Measurements from ENCODE around the gene CTXN1.
"Not testable (repeated sequence)": the region's sequence is repeated elsewhere in the genome, so short reads cannot be mapped to it uniquely, and the experiment has no call there.

CTXN1 gene

DNA sequence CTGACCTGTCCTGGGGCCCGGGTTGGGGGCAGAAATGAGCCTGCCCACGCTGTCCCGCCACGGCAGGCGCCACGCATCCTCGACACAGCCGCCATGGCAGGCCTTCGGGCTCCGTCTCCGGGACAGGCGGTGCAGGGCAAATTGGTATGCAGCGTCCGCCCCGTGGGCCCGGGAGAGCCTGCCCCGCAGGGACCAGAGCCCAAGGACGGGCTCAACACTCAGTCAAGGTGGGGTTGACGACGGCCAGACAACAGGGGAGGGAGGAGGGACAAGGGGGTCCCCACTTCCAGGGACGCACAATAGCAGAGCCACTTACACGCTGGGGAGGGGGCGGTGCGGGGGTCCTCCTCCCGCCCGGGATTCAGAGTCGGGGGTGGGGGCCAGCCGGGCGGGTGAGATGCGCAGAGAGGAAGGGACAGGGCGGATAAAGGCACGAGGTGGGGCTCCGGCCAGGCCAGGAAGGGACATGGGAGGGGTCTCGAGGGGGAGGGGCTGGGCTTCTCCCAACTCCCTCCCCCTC lies 1.2 kb downstream of the CTXN1 start:
- peak; percentile 47 for DNase-seq

DNA sequence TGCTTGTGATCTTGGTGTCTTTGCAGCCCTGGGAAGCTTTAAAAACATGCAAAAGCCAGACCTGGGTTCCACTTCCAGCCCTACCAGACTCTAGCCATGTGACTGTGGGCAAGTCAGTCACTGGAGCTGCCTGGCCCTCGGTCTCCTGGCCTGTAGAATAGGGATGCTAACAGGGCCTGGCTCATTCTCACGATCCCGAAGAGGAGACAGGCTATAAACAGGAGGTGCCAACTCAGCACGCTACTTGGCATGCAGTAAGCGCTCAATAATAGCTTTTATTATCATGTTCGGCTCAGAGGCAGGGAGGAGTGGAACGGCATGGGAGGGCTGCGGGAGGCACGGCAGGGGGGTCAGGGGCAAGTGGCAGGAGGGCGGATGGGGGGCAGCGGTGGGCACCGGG lies 1.7 kb downstream of the CTXN1 start:
- no peak for DNase-seq

DNA sequence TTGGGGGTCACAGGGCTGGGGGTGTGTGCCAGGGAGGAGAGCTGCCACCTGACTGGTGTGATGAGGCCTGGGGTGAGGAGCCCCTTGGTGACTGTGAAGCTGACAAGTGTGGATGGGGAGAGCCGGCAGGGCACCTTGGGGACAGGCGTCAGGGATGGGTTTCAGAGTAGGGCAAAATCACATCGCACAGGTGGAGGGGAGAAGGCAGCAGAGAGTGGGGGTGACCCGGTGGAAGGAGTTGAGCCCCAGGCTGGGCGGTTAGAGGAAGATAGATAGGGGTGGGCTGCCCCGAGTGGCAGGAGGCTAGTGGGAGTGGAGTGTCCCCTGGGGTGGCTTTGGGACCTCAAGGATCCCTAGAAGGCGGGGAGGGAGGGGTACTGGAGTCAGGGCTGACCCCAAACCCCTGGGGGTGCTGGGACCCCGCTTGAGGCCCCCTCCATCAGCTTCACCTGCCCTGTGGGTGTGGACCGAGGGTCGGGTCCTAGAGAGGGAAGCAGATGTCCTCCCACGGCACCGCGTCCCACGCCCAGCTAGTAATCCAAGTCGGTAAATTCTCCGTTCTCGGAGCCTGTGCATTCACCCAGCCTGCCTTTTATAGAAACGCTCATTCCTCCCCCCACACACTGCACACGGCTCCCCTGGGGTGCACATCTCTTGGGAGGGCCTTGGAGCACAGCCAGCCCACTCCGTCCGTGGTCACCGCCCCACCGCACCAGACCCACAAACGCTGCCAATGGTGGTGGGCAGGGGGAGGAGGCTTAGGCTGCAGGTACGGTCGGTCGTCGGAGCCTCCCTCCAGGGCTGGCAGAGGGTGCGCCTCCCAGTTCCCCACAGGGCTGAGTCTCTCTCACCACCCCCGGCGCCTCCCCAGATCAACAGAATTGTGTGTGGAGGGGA lies 2.4 kb downstream of the CTXN1 start:
- no peak for DNase-seq

DNA sequence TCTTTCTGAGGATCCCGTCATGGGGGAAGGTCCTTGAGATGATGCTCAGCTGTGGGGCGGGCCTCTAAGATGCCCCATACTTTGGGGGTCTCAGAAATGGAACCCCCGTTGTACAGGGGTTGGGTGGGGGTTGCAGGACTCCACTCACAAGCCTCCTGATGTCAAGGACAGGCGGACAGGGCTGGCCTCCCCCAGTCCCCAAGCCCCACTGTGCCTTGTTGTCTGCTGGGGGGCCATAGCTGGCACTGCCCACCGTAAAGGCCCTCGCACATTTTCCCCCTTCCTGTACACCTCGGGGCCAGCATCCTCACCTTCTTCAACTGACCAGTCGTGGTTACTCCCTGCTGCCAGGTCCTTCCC lies 3.1 kb downstream of the CTXN1 start:
- DNase-seq: no peak

DNA sequence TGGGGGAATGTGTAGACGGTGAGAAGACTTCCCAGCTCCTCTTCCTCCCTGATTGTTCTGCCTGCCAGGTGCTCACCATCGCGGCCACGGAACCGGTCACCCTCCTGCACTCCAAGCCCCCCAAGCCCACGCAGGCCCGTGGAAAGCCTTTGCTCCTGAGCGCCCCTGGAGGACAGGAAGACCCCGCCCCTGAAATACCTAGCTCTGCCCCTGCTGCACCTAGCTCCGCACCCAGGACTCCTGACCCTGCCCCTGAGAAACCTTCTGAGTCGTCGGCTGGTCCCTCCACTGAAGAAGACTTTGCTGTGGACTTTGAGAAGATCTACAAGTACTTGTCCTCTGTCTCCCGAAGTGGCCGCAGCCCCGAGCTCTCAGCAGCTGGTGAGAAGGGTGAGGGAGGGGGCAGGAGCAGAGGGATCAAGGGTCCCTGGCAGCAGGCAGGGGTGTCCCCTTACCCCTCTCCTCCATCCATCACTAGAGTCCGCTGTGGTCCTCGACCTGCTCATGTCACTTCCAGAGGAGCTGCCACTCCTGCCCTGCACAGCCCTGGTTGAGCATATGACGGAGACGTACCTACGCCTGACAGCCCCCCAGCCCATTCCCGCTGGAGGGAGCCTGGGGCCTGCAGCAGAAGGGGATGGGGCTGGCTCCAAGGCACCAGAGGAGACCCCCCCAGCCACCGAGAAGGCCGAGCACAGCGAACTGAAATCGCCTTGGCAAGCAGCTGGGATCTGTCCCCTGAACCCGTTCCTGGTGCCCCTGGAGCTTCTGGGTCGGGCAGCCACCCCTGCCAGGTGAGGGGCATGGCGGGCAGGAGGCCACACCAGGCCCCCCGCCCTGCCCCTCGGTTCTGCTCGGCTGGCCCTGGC lies 3.7 kb downstream of the CTXN1 start:
- no peak for DNase-seq

DNA sequence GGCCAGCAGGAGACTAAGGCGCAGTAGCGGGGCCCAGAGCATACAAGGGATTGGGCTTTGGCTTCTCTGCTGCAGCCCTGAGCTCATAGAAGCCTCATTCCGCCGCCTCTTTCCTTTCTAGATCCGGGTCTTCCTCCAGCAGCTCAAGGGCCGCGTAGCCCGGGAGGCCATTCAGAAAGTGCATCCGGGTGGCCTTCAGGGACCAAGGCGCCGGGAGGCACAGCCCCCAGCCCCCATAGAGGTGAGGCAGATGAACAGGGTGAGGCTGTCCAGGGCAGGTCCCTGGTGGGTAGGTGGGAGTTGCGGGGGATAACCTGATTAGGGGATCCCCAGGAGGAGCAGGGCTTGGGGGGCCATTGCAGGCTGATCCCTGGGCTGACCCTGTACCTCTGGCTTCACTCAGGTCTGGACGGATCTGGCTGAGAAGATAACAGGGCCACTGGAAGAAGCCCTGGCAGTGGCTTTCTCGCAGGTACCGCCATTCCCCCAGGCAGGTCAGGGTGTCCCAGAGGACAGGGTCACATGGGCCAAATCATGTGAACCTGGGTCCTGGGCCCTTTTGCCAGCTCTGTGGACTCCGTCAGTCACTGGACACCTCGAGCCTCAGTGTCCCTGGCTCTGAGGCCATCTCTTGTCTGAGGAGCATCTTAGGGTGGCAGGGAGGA lies 4.5 kb downstream of the CTXN1 start:
- no peak for DNase-seq

DNA sequence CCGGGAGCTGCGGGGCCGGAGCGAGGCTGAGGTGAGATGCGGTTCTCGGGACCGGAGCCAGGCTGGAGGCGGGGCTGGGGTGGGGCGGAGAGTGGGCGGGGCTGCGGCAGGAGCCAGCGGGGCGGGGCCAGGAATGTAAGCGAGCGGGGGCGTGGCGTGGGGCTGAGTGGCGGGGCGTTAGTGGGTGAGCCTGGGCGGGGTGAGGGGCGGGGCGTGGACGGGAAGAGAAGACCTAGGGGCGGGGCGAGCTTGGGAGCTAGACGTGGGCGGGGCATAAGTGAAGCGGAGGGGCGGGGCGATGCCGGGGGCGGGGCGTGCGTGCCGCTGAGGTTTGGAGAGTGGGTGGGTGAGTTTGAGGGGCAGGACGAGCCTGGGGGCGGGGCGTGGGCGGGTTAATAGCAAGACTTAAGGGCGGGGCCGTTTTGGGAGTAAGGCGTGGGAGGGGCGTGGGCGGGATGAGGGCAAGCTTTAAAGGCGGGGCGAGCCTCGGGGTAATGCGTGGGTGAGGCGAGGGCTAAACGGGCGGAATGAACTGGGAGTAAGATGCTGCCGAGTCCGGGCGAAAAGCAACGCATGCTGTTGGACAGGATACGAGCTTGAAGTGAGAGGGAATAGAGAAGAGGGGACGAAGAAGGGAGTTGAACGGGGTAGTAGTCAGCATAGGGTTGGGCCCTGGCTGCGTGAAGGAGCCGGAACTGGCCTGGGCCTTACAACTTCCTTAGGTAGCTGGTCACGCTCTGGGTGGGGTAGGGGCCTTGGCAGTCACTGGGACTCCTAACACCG lies 5.2 kb downstream of the CTXN1 start:
- DNase-seq: peak; percentile 99

DNA sequence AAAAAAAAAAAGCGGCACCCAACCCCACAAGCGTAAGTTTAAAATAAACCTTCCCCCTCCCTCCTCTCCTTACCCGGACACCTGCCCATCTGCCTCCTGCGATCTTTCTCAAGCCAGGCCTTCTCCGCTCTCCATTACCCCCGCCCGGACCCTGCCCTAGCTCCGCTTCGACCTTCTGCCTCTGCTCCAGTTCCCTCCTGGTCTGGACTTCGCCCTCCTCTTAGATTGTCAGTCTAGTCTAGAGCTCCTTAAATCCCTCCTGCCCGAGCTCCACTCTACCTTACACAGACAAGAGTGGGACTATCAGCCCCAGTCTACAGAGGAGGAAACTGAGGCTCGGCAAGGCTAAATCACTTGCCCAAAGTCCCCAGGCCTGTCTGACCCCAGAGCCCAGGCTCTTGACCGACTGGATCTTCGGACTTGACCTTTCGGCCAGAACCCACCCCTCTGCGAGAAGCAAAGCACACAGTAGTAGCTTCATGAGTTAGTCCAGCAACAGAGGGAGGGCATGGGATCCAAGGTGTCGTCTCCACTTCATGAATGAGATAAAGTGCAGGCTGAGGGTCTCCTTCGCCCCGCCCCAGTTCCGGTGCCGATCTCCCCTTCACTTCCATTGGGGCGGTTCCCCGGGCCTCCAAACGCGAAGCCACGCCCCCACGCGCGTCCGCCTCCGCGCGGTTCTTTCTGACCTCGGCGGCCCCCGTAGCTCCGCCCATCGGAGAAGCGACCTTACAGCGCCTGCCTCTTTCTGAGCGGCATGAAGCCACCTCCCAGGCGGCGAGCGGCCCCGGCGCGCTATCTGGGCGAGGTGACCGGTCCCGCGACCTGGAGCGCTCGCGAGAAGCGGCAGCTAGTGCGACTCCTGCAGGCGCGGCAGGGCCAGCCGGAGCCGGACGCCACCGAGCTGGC lies 6.1 kb downstream of the CTXN1 start, which contains the start of gene SNAPC2:
TSS of gene SNAPC2 (plus strand) at position 729 of the 909 bp plus-strand sequence. CDS start at position 758, 29 bp downstream.
- peak; percentile 98 for DNase-seq

DNA sequence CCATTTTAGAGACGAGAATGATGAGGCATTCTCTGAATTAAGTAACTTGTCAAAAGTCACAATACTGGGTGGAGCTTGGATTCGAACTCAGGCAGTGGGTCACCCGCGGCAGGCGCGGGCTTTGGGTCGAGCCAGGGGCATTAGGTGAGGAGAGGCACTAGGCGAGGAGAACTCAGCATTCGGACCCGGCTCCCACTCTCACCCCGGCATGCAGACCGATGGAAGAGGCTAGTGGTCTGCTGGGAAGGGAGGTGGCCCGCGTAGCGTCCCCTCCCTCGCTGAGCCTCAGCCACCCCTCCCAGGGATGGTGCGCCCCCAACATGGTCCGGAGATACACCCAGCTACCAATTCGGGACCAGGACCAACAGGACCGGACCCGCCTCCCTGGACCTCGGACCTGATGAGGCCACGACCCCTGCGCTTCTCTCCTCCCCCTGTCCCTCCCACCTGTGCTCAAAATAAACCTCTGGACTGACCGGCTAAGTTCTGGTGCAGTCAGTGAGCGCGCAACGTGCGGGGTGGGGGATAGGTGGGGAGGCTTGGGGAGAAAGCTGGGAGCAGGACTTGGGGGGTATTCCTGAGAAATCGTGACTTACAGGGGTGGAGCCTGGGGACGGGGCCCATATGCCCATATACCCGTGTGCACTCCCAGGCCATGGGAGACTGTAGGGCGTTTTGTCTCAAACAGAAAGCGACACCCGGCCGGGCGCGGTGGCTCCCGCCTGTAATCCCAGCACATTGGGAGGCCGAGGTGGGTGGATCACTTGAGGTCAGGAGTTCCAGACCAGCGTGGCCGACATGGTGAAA lies 7.1 kb downstream of the CTXN1 start:
- DNase-seq: no peak

DNA sequence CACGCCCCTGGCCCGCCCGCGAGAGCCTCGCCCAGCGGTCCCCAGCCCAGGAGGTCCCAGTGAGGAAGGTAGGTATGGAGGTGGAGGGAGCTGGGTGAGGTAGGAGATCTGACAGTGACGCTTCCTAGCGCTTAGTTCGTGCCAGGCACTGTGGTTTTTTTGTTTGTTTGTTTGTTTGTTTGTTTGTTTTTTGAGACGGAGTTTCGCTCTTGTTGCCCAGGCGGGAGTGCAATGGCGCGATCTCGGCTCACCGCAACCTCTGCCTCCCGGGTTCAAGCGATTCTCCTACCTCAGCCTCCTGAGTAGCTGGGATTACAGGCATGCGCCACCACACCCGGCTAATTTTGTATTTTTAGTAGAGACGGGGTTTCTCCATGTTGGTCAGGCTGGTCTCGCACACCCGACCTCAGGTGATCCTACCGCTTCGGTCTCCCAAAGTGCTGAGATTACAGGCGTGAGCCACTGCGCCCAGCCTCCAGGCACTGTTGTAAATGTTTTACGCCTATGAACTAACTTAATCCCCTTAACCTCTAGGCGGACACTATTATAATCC lies 7.8 kb downstream of the CTXN1 start:
- DNase-seq: not testable (repeated sequence)

DNA sequence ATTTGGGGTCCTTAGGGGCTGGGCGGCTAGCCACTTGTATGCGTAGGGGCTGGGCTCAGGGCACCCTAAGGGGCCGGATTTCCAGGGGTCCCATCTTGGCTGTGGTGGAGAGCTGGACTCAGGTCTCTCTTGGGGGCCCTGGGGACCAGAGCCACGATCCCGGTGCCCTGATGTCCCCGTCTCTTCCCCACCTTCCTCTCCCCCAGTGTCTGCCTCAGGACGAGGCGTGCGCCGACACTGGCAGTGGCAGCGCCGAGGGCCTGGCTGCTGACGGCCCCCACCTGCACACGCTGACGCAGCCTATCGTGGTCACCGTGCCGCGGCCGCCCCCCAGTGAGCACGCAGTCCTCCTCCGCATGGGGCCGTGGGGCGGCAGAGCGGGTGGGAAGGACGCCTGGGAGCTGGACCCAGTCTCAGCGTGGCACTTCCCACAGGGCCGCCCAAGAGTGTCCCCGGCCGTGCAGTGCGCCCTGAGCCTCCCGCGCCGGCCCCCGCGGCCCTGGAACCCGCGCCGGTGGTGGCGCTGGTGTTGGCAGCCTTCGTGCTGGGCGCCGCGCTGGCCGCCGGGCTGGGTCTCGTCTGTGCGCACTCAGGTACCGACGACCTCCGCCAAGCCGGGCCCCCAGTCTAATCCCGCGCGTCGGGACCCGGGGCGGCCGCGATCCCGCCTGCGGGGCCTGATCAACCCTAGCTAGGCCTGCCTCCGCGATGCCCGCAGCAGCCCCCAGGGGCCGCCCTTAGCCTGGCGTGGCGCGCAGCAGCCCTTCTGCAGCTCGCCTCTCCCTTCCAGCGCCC lies 8.5 kb downstream of the CTXN1 start:
- DNase-seq: peak; percentile 88

DNA sequence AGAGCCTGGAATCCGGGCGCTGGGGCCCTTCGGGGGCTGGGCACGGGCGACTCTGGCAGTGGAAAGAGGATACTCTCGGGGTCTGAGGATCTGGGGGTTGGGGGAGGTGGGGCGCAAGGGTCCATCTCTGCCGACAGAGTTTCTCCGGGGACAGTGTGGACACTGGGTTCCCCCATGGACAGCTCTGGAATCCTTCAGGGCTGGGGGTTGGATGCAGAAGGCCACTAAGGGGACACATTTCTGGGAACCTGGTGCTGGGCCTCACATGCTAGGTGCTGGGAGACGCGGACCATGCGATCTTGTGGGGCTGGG lies 9.0 kb downstream of the CTXN1 start:
- DNase-seq: no peak

DNA sequence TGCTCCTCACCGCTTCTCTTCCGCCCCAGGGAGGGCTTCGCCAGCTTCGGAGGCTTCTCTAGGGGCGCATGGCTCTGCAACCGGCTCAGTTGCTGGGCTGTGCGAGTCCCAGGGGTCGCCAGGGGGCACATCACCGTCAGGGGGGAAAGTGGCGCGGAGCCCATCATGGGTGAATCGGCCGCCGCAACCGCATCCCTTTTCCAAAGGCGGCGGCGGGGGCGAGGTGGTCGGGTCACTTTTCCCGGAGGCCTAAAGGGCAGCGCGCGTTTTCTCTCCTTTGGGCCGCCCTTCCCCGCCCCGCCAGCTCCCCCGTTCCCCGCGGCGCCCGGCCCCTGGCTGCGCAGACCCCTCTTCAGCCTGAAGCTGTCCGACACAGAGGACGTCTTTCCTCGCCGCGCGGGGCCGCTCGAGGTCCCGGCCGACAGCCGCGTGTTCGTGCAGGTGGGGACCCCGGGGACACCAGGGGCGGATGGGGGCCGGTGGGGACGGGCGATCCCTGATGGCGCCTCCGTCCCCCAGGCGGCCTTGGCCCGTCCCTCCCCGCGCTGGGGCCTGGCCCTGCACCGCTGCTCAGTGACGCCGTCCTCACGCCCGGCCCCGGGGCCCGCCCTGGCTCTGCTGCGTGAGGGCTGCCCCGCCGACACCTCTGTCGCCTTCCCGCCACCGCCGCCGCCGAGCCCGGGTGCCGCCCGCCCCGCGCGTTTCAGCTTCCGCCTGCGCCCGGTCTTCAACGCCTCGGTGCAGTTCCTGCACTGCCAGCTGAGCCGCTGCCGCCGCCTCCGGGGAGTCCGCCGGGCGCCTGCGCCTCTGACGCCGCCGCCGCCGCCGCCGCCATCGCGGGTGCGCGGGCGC lies 9.6 kb downstream of the CTXN1 start:
- peak; percentile 74 for DNase-seq

DNA sequence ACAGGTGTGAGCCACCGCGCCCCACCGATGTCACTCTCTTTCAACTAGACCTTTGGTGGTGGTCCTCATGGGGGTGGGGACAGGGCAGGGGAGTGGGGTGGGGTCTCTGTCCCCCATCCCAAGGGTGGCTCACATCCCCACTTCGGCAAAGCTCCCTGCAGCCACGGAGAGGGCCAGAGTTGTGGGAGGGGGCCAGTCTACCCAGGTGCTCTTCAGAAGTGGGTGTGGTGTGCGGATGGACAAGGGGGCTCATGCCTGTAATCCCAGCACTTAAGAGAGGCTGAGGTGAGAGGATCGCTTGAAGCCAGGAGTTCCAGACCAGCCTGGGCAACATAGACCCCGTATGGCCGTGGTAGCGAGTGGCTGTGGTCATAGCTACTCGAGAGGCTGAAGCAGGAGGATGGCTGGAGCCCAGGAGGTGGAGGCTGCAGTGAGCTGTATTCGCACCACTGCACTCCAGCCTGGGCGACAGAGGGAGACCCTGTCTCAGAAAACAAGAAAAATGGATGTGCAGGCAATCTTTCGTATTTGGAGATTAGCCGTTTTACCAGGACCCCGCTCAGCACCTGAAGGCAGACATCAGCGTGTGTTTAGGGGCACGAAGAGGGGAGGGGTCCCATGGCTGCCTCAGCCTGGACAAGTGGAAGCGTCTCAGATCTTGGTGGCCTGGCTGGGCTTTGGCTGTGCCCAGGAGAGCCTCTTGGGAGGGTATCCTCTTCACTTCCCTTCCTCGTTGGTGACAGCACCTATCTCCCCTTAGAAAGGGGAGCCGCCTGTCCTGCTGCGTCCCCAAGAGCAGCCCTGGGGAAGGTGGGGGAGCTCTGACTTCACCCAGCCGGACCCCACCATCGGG lies 10.5 kb downstream of the CTXN1 start:
- DNase-seq: no peak

DNA sequence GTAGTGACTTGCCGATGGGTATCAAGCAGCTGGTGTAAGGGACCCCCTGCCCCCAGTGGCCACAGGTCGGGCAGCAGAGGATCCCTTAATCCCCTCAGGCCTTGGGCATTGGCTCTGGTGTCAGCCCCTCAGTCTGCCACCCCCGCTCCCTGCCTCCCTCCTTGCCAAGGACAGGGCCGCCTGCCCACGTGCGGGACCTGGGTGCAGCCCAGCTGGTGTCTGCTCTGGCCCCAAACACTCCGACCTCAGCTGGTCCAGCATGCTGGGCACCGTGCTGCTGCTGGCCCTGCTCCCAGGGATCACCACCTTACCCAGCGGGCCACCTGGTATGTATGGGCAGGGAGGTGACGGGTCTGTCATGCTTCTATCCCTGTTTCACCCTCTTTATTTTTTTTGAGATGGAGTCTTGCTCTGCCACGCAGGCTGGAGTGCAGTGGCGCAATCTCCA lies 11.3 kb downstream of the CTXN1 start, which contains the start of gene TGFBR3L:
TSS of gene TGFBR3L (plus strand) at position 233 of the 448 bp plus-strand sequence.
- DNase-seq: no peak

DNA sequence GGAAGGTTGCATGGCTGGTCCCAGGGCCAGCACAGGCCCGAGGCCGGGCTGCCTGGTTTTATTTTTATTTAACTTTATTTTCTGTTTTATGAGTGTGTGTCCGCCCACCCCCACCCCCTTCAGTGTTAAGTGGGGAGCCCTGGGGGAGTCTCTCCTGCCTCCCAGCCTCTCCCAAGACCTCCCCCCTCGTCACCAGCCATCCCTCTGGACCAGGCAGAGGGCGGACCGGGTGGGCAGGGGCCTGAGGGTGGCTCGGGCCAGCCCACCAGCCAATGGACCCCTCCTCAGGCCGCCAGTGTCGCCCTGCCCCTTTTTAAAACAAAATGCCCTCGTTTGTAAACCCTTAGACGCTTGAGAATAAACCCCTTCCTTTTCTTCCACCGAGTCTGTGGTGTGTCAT lies 11.8 kb downstream of the CTXN1 start:
- DNase-seq: no peak

DNA sequence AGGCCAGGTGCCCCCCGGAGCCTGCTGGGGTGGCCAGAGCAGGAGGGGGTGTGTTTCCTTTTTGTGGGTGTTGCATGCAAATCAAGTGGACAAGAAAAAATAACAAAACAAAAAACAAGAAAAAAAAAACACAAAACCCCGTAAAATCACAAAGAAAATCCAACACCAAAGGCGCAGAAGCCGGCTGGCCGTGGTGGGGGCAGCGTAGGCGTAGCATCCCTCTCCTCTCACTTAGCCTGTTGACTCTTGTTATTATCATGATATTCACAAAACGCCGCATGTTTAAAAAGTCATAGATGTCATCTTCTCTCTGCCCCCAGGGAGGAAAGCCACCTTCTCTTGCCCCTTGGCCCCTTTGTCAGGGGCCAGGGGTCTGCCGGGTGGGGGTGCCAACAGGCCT lies 12.3 kb downstream of the CTXN1 start:
- no peak for DNase-seq

Data from islet precursor cell (in vitro differentiated cells).